ENCODE measurements around the gene DDX23. TPM values are rescaled to one million over a fixed set of nuclear protein-coding genes. Genes with fewer than 3 reads are reported as not detected.

DDX23 gene
- total and polyA plus RNA-seq, 8 donors = 66.5 to 116 (median 108) TPM

DNA sequence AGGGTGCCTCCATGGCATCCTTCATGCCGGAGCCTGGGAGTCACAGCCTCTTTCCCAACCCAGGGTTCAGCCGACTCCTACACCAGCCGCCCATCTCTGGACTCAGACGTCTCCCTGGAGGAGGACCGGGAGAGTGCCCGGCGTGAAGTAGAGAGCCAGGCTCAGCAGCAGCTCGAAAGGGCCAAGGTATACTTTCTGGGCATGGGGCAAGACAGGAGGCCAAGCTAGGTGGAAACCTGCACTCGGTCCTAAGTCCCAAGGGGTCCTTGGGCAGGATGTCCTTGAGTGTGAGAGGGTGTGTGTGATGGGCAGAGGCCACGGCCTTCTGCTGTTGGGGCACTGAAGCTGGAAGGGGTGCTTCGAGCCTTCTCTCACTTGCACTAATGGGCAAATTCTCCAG, 28.7 kb downstream of the DDX23 start:
- TF ChIP-seq, protein P1, sequence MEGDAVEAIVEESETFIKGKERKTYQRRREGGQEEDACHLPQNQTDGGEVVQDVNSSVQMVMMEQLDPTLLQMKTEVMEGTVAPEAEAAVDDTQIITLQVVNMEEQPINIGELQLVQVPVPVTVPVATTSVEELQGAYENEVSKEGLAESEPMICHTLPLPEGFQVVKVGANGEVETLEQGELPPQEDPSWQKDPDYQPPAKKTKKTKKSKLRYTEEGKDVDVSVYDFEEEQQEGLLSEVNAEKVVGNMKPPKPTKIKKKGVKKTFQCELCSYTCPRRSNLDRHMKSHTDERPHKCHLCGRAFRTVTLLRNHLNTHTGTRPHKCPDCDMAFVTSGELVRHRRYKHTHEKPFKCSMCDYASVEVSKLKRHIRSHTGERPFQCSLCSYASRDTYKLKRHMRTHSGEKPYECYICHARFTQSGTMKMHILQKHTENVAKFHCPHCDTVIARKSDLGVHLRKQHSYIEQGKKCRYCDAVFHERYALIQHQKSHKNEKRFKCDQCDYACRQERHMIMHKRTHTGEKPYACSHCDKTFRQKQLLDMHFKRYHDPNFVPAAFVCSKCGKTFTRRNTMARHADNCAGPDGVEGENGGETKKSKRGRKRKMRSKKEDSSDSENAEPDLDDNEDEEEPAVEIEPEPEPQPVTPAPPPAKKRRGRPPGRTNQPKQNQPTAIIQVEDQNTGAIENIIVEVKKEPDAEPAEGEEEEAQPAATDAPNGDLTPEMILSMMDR (IDR thresholded peaks at IDR 0.05) = no peak
- Histone ChIP-seq H3K9me3 (no peaks in the 10 kb centered on the region), H3K27me3 (peaks cover 0 to 16% of the 10 kb centered on the region in 2 donors), H3K4me1 (peaks cover 5 to 10% of the 10 kb centered on the region in 2 donors), H3K27ac (no peak overlapping the region), H3K36me3 (peaks cover 0 to 25% of the 10 kb centered on the region in 2 donors), H3K4me3 (no peak overlapping the region)
- no peak for ATAC-seq
- no peak for DNase-seq
- intact Hi-C loops (cut with DNase I) = no loop called here

DNA sequence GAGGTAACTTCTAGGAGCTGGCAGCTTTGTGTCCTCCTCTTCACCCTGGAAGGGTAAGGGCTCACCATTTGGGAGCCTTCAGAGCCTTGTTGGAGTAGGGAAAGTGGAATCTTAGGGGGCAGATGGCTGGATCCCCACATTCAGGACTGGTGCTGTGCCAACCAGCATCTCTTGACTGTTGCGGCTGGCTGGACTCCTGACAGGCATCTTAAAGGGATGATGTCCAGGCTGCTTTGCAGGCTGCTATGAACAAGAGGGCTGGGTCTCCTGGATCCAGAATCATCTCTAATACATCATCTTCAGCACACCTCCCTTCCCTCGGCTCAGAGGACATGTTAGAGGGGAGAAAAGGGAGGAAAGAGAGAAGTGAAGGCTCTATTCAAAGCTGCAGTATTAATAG, 29.3 kb downstream of the DDX23 start:
- Histone ChIP-seq H3K4me3 (no peak overlapping the region), H3K9me3 (no peaks in the 10 kb centered on the region), H3K27me3 (peaks cover 0 to 21% of the 10 kb centered on the region in 2 donors), H3K4me1 (peaks cover 8 to 14% of the 10 kb centered on the region in 2 donors), H3K36me3 (peaks cover 0 to 19% of the 10 kb centered on the region in 2 donors), H3K27ac (no peak overlapping the region)
- TF ChIP-seq, protein P1 (IDR thresholded peaks at IDR 0.05) = no peak
- ATAC-seq (no peak), DNase-seq (no peak)
- intact Hi-C loops (cut with DNase I) = no loop called here

DNA sequence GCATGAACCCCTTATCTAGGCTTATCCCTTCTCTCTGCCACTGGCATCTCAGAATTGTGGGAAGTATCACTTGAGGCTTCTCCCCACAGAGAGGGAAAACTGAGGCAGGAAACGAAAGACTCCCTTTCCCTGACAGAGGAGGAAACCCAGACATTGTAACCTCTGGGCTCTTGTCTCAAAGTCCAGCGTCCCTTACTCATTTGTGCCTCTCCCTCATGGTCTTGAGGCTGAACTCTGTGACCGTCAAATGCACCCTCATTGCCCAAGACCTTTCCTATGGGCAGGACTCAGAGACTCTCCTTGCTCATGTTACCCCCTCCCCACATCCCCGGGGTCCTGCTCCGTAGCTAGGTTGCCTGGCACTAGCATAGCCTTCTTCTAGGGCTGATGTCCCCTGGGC, 29.8 kb downstream of the DDX23 start:
- intact Hi-C loops (cut with DNase I) = no loop called here
- TF ChIP-seq, protein P1 (IDR thresholded peaks at IDR 0.05) = no peak
- no peaks in the 10 kb centered on the region for H3K9me3 ChIP-seq
- no peak overlapping the region for H3K27ac ChIP-seq
- H3K4me1 ChIP-seq = peaks cover 10 to 19% of the 10 kb centered on the region in 2 donors
- H3K36me3 ChIP-seq = peaks cover 0 to 13% of the 10 kb centered on the region in 2 donors
- no peak overlapping the region for H3K4me3 ChIP-seq
- H3K27me3 ChIP-seq = peaks cover 0 to 27% of the 10 kb centered on the region in 2 donors
- no peak for ATAC-seq
- DNase-seq = no peak

DNA sequence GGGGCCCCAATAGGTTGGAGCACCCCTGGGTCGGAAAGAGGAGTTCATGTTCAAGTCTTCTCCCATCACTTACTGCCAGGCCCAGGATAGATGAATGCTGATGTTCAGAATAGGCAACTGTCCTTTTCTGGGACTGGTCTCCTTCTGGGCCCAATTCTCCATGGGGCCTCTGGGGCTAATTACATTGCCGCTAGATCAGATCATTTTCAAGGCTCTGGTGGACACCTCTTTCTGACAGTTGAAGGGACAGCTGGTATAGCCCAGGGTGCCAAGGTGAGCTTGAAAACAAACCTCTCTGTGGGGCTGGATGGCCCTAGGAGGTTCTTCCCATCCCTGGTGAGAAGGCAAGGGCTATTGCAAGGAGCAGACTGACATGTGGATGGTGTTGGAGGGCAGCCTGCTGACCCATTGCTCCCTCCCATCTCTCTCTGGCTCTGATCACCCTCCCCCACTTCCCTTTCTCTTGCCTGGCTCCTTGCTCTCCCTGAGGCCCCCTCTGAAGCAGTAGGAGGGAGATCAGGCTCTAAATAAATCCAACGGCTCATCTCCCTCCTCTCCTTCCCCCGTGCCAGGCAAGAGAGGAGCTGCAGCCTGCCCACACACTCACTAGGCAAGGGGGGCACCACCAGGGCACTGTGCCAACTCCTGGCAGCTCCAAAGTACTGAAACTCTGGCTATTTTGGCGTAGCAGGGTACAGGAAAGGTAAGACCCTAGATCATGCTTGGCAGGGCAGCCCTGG, 31.8 kb downstream of the DDX23 start:
- DNase-seq (no peak), ATAC-seq (no peak)
- TF ChIP-seq, protein P1 (IDR thresholded peaks at IDR 0.05) = no peak
- Histone ChIP-seq H3K4me1 (peaks cover 20 to 28% of the 10 kb centered on the region in 2 donors), H3K27ac (no peak overlapping the region), H3K4me3 (no peak overlapping the region), H3K27me3 (peaks cover 0 to 33% of the 10 kb centered on the region in 2 donors), H3K36me3 (no peaks in the 10 kb centered on the region), H3K9me3 (no peaks in the 10 kb centered on the region)
- intact Hi-C loops (cut with DNase I) = no loop called here

DNA sequence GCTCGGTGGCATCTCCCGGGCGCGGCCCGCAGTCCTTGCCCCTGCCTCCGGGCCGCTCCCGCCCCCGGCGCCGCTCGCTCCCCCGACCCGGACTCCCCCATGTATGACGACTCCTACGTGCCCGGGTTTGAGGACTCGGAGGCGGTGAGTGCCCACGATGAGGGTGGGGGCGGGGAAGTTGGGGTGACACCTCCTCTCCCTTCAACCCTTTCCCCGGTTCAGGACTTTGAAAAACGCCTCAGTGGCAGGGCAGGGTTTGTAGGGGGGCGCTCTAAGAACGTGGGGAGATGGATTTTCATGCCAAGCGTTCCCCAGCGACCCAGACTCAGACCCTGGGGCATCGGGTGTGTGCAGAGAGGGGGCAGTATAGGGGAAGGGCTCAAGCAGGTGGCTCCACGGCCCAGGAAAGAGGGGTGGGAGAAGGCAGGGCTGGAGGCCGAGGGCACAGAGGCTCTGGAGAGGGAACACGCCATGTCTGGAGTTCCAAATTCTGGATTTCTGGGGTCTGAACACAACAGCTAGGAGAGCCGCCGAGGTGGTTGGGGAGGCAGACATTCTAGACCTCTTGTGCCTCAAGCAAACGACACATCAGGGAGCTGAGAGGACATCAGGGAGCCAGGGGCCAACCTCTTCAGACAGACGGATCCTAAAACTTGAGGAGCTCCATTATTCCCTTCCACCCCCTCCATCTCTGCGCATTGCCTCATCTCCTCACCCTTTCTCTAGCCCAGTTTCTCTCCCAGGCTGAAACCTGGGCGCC, 33.0 kb downstream of the DDX23 start:
- no peaks in the 10 kb centered on the region for H3K36me3 ChIP-seq
- TF ChIP-seq, protein P1 (IDR thresholded peaks at IDR 0.05) = no peak
- peak overlapping the region; percentile 69 to 78 for H3K4me3 ChIP-seq
- intact Hi-C loops (cut with DNase I) = no loop called here
- peaks cover 0 to 33% of the 10 kb centered on the region in 2 donors for H3K27me3 ChIP-seq
- peak in 1 of 4 donors; percentile 46 for DNase-seq
- H3K9me3 ChIP-seq = no peaks in the 10 kb centered on the region
- H3K4me1 ChIP-seq = peaks cover 20 to 34% of the 10 kb centered on the region in 2 donors
- ATAC-seq = no peak
- H3K27ac ChIP-seq = no peak overlapping the region

Data from left lung (tissue), 10 donors.